Measurements from ENCODE around the gene STARD5. TPM values are rescaled to one million over a fixed set of nuclear protein-coding genes. Genes with fewer than 3 reads are reported as not detected.
"Not testable (repeated sequence)": the region's sequence is repeated elsewhere in the genome, so short reads cannot be mapped to it uniquely, and the experiment has no call there.

STARD5 gene
- total RNA-seq, 4 donors from 2014 or later, result 1.5 to 11.3 (median 8.5) TPM

DNA sequence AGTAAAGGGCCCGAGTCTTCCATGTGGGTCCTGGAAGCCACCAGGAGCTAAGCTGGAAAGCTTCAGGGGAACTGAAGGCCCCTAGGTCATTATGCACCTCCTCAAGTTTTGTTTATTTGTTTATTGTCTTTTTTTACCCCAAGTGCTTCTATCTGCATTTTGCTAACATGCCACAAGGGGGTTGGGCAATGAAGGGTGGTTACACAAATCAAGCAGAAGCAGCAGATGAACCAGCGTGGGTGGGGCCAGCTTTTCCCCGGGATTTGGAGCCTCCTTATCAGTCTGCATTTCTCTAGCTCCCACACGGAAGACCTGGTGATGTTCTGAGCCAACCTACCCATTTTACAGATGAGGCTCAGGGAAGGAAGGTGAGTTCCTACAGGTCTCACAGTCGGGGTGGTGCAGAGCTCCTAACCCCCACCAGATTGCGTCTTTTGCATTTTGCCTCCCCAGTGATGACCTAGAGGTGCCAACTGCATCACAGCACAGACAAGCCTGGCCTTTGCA is 33.3 kb upstream of the STARD5 start:
- Histone ChIP-seq H3K4me1 (no peaks in the 10 kb centered on the region), H3K36me3 (no peaks in the 10 kb centered on the region), H3K9me3 (no peaks in the 10 kb centered on the region), H3K27me3 (no peaks in the 10 kb centered on the region), H3K27ac (no peak overlapping the region), H3K4me3 (replicated peaks in 1 of 3) (no peak overlapping the region)
- no peak for DNase-seq
- intact Hi-C loops (cut with DNase I), result no loop called here
- 85 to 89% methylated on average over 6 of the region's 6 CpGs for WGBS, 2 donors
- TF ChIP-seq, protein P1, sequence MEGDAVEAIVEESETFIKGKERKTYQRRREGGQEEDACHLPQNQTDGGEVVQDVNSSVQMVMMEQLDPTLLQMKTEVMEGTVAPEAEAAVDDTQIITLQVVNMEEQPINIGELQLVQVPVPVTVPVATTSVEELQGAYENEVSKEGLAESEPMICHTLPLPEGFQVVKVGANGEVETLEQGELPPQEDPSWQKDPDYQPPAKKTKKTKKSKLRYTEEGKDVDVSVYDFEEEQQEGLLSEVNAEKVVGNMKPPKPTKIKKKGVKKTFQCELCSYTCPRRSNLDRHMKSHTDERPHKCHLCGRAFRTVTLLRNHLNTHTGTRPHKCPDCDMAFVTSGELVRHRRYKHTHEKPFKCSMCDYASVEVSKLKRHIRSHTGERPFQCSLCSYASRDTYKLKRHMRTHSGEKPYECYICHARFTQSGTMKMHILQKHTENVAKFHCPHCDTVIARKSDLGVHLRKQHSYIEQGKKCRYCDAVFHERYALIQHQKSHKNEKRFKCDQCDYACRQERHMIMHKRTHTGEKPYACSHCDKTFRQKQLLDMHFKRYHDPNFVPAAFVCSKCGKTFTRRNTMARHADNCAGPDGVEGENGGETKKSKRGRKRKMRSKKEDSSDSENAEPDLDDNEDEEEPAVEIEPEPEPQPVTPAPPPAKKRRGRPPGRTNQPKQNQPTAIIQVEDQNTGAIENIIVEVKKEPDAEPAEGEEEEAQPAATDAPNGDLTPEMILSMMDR (IDR thresholded peaks at IDR 0.05), result no peak
- no peak for TF ChIP-seq POLR2A (IDR thresholded peaks at IDR 0.05)

DNA sequence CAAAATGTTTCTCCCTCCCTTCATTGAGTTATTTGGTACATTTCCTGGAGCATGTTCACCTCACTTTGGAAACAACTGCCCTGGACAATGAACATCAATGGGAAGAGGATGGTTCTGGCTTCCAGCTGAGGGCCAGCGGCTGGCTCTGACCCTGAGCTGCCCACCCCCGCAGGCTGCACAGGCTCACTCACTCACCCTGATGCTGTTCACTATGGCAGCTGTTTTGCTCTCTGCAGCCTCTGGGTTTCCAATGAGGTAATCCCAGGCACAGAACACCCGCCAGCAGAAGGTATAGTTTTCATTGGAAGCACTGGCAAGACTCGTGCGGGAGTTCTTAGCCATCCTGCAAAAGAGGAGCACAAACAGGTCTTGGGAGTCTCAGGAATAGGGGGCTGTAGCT is 32.3 kb upstream of the STARD5 start:
- no peak for TF ChIP-seq POLR2A (IDR thresholded peaks at IDR 0.05)
- TF ChIP-seq, protein P1 (IDR thresholded peaks at IDR 0.05), result no peak
- H3K4me3 ChIP-seq (replicated peaks in 1 of 3), result no peak overlapping the region
- no peaks in the 10 kb centered on the region for H3K36me3 ChIP-seq
- no peak overlapping the region for H3K27ac ChIP-seq
- no peaks in the 10 kb centered on the region for H3K9me3 ChIP-seq
- H3K4me1 ChIP-seq, result no peaks in the 10 kb centered on the region
- intact Hi-C loops (cut with DNase I), result no loop called here
- no peak for DNase-seq
- H3K27me3 ChIP-seq, result no peaks in the 10 kb centered on the region
- 81 to 90% methylated on average over 5 of the region's 5 CpGs for WGBS, 2 donors

DNA sequence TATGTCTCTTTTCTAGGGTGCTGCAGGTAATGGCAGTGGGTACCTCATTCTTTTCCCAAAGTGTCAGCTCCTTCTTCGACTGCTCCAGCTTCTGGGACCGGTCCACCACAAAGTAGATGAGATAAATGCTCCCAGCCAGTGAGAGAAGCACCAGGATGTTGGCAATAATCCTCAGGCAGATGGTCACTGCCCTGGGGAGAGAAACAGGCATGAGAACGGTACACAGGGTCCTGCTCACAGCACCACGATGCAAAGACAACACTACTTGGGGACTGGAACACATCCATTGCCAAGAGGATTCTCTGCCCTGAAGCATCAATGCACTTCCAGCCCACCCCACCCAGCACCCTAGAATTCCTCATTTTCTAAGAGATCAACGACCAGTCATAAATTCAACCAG is 27.7 kb upstream of the STARD5 start:
- H3K9me3 ChIP-seq, result no peaks in the 10 kb centered on the region
- WGBS, 2 donors, result 79 to 82% methylated on average over 5 of the region's 5 CpGs
- no peaks in the 10 kb centered on the region for H3K27me3 ChIP-seq
- H3K4me3 ChIP-seq (replicated peaks in 1 of 3), result no peak overlapping the region
- no peak overlapping the region for H3K27ac ChIP-seq
- intact Hi-C loops (cut with DNase I), result no loop called here
- TF ChIP-seq, protein P1 (IDR thresholded peaks at IDR 0.05), result no peak
- TF ChIP-seq POLR2A (IDR thresholded peaks at IDR 0.05), result no peak
- H3K4me1 ChIP-seq, result no peaks in the 10 kb centered on the region
- H3K36me3 ChIP-seq, result no peaks in the 10 kb centered on the region
- no peak for DNase-seq

DNA sequence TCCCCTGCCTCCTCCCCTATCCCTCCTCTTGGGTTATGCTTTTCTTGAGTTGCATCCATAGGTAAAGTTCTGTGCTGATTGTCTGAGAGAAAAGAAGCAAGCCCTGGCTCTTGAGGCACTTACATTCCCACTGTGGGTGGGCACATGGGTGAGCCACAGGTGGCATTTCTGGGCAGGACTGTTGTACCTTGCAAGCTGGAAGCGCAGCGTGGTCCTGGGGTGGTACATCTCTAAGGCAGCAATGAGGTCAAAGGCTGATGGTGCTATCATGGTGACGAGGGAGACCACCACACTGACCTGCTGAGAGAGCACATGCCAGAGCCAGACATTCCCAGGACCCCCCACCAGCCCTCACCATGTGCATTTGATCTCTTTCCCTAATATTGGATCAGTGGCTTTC is 25.3 kb upstream of the STARD5 start:
- no peak for DNase-seq

DNA sequence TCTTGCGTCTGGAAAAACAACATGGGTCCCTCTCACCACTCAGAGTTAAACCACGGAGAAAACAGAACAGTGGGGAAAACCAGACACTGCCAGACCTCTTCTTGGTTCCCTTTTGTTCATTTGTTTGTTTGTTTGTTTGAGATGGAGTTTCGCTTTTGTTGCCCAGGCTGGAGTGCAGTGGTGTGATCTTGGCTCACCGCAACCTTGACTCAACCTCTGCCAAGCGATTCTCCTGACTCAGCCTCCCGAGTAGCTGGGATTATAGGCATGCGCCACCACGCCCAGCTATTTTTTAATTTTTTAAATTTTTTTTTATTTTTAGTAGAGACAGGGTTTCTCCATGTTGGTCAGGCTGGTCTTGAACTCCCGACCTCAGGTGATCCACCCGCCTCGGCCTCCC is 24.8 kb upstream of the STARD5 start:
- whole genome bisulfite sequencing, 2 donors, result 91 to 92% methylated on average over 11 of the region's 11 CpGs
- intact Hi-C loops (cut with DNase I); H3K9me3 ChIP-seq; H3K4me1 ChIP-seq; H3K4me3 ChIP-seq (replicated peaks in 1 of 3); H3K27me3 ChIP-seq; DNase-seq; H3K36me3 ChIP-seq; H3K27ac ChIP-seq: not testable (repeated sequence)

More for the DNA sequence above, 25.3 kb upstream of the STARD5 start:
- H3K9me3 ChIP-seq, result no peaks in the 10 kb centered on the region
- TF ChIP-seq, protein P1 (IDR thresholded peaks at IDR 0.05), result no peak
- TF ChIP-seq POLR2A (IDR thresholded peaks at IDR 0.05), result no peak
- H3K27me3 ChIP-seq, result no peaks in the 10 kb centered on the region
- intact Hi-C loops (cut with DNase I), result no loop called here
- H3K27ac ChIP-seq, result no peak overlapping the region
- H3K4me1 ChIP-seq, result no peaks in the 10 kb centered on the region
- WGBS, 2 donors, result 97 to 98% methylated on average over 3 of the region's 3 CpGs
- no peak overlapping the region for H3K4me3 ChIP-seq (replicated peaks in 1 of 3)
- H3K36me3 ChIP-seq, result no peaks in the 10 kb centered on the region

DNA sequence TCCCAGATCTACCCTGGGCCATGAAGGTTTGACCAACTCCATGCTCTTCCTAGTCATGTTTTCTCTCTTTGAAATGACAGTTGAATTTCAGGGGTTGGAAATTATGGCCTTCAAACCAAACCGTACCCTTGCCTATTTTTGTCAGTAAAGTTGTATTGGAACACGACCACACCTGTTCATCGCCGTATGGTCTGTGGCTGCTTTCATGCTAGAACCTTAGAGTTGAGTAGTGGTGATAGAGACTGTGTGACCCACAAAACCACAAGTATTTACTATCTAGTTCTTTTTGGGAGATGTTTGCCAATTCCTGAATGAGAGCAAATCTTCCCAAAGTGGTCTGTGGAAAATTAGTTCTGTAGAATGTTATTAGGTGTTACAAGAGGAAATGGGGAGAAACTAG is 24.0 kb upstream of the STARD5 start:
- Histone ChIP-seq H3K27ac (no peak overlapping the region), H3K4me3 (replicated peaks in 1 of 3) (no peak overlapping the region), H3K27me3 (no peaks in the 10 kb centered on the region), H3K9me3 (no peaks in the 10 kb centered on the region), H3K36me3 (no peaks in the 10 kb centered on the region), H3K4me1 (no peaks in the 10 kb centered on the region)
- intact Hi-C loops (cut with DNase I), result no loop called here
- no peak for DNase-seq
- TF ChIP-seq POLR2A (IDR thresholded peaks at IDR 0.05), result no peak
- TF ChIP-seq, protein P1 (IDR thresholded peaks at IDR 0.05), result no peak
- WGBS, 2 donors, result 91 to 95% methylated on average over 4 of the region's 4 CpGs
